ENCODE data around the gene PRKD2.
"Not testable (repeated sequence)": the region's sequence is repeated elsewhere in the genome, so short reads cannot be mapped to it uniquely, and the experiment has no call there.

Gene PRKD2

DNA sequence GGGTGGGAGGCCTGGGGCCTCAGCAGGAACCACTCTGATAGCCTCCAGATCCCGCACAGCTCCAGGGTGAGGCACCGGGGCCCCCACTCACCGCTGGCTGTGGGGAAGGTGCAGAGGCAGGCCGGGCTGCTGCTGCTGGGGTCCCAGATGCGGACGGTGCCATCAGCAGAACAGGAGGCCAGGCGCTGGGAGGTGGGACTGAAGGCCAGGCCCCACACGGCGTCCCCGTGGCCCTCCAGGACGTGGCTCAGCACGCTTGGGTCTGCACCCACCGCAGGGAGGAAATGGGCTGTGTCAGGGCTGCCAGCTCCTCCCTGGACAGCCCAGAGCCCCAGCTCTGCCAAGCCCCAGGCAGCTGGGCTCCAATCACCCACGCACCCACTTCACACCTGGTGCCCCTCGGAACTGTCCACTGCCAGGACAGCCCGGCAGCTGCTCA lies 6.1 kb upstream of the PRKD2 start:
- no peak for FAIRE-seq

DNA sequence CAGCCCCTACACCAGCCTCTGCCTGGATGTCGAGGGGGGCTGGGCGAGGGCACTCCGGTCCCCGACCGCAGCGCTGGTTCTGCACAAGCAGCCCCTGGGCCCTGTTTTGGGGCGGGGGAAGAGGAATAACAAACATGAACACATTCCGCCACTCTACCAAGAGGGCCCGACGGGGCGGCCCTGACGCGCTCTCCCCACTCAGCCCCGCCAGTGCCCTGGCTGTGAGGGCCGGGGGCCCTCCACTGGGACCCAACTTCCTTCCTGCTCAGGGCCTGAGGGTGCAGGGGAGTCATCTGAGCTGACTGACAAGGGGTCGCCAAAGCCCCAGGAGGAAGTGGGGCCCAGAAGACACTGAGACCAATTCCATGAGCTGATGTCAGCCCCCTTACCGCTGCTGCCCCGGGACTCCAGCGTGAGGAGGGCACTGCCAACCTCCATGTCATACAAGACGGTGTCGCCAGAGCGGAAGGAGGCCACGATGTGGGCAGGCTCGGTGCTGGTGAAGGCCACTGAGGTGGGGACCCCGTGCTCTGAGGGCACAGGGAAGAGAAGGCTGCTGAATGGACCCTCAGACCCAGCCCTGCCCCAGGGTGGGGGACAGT lies 5.6 kb upstream of the PRKD2 start:
- FAIRE-seq = no peak

DNA sequence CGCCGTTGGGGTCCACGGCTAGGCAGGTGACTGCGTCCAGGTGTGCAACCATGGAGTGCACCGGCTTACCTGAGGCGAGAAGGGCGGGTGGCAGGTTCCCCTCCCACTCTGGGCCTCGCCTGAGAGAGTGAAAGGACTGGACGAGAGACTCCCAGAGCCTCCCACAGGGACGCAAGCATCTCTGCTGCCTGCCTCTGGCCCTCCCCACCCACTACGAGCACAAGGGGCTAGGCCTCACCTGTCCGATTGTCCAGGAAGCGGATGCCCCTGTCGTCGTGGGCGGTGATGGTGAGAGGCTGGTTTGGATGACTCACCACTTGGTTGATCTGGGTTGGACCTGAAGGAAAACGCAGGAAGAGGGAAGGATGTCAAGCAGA lies 5.1 kb upstream of the PRKD2 start:
- FAIRE-seq = no peak

DNA sequence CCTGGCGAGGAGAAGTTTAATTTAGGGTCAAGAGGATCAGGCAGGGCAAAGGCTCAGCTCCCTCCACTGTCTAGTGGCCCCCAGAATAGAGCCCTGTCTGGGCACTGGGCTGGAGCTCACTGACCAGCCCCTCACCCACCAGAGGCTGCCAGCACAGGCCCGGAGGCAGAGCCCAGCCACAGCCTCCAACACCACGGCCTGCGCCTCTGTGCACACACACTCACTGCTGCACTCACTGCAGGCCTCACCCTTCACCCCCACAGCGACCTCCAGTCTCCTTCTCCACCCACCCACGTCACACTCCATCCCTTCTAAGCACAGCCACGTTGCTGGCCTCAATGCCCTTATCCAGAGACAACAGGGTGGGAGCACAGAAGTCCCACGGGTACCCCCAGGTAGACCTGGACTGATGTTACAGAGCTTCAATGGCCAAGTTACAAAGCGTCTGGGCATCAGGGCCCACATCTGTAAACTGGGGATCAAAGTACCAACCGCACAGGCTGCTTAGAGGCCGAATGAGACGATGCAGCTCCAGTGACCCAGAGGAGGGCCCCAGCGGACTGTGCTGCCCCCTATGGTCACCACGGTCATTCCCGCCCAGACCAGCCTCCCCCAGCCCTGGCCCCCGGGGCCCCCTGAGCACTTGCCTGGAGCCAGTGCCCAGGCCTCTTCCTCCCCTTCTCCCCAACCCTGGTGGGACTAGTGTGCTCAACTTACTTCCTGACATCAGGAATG lies 4.5 kb upstream of the PRKD2 start:
- no peak for FAIRE-seq

DNA sequence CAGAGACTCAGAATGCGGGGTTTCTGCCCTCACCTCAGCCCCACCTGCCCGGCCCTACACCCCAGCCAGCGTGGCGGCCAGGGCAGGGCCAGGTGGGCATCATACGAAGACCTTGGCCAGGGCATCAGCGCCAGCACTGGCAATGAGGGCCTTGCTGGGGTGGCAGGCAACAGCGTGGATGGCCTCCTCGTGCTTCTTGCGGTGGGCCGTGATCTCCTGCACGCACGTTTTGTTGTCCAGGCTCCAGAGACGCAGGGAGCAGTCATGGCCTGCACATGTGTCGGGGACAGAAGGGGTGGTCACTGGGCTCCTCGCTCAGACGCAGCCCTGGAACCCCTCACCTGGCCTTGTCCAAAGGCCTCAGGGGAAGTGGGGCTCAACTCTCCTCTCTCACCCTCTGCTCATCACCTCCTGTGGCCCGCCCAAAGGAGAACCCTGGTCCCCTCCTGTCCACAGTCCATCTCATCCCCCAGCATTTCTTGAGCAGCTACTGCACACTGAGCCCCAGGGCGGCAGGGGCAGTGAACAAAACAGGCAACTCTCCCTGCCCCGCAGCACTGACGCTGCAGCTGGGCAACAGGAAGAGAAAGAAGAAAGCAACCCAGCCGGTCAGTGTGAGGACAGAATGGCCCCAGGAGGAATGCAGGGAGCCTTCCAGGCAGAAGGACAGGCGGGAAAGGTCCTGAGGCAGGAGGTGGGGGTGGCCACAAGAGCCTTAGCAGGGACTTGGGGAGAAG lies 3.8 kb upstream of the PRKD2 start:
- FAIRE-seq = no peak

DNA sequence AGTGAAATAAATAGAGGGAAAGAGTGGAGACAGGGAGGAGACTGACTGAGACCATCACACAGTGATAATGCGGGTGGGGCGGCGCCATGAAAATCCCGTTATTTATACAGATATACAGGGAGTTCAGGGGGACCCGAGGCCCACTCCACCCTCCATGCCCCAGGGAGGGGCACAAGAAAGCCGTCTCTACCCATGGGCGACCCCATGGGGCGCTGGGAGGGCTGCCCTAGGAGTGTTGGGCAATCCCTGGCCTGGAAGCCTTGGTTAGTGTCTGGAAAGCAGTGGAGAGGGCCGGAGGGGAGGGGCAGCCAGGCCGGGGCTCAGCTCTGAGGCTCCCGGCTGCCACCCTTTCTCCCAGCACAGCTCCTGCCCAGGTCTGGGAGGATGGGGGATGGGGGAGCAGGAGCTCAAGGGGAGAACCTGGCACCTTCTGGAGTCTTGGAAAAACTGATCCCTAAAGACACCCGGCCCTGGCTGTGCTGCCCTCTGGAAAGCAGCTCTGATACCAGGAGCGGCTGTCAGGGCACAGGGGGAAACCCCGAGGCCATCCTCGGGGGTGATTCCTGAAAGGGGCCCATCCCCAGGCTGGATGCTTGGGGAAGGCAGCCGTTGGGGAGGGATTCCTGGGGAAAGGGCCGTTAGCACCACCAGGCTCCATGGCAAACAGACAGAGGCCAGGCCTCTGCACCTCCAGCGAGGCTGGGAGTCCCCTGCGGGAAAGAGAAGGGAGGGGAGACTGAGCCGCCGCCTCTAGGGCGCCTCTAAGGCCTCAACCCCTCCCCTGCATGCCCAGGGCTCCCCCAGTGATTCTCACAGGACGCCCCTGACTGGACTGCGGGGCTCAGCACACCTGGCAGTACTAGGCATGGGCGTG lies 3.0 kb upstream of the PRKD2 start:
- FAIRE-seq = no peak

DNA sequence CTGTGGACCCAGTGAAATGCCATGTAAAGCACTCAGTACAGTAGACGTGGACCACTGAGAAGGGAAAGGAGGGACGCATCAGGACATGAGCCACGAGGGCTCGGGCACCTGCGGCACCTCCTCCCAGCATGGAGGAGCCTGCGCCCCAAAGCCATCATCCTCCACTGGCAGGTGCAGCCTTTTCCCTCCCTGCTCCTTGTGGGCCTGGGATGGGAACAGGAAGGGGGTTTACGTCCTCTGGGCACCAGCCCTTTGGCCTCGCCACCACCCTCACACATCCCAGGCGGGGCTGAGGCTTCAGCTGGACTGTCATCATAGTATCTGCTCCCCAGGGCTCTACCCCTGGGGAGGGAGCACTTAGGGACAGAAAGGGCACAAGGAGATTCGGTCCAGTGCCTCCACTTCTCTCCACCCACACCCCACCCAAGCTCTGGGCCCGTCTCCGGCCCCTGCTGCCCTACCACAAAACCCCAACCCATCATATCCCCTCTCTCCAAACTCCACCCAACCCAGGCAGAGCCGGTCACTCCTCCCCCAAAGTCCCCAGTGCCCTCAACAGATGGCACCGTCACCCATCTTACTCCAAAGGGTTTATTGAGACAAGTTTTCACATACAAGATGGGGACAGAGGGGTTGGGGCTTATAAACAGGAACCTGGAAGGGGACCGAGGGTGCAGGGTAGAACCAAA lies 2.2 kb upstream of the PRKD2 start:
- FAIRE-seq = no peak

DNA sequence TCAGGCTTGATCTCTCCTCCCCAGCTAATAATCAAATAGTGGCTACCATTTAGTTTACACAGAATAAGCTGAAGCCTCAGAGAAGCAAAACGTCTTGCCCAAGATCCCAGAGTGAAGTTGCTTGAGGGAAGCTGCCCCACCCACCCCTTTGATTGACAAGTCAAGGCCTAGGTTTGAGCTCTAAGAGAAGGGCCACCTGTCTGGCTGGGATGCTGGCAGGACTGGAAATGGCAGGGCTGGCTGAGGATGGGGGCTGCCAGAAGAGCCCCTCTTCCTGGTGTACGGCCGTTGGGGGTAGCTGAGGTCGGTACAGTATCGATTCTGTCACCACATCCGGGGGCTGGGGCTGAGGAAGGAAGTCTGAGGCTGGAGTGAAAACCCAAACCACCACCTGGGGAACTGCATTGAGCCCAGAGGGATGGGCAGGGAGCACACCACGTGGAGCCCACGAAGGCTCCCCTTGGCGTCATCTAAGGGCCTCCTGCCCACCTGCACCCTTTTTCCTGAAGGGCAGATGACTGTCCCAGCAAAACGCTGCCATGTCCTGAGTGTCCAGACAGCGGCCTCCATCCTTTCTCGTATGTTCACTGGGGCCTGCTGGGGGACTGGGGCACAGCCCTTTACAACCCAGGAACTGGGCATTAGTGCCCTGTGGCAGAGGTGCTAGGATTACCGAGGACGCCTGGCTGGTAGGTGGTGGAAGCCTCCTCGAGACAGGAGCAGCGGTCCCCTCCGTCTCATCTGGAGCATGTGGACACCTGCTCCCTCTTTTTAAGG lies 1.4 kb upstream of the PRKD2 start:
- FAIRE-seq = no peak

DNA sequence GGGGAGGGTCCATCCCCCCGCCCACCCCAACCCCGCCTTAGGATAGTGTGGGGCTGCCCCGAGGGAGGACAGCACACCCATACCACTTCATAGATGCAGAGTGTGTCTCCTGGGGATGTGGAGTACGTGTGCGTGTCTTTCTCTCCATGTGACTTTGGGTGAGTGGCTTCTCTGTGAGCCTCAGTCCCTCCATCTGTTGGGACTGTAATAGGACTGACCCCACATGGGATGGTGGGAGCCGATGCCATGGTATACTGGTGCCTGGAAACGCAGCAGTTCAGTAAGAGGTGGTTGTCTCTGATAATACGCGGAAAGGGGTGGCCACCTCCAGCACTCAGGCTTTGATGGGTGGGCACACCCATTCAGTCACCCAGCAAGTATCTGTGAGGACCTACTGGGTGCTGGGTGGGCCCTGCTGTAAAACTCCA lies 816 bp upstream of the PRKD2 start:
- no peak for FAIRE-seq

DNA sequence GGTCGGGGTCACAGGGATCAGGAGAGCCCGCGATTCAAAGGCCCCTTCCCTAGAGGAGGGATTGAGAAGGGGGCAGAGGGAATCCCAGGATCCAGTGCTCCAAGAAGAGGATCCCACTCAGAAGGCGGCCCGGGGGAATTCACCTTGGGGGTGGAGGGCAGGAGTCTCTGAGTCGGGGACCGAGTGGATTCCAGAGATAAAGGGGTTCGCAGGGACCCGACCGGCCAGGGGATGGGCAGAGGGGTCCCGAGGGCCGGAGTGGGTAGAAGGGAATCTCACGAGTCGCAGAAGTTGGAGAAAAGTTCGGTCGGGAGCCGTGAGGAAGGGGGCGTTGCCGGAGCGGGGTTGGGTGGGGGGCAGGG lies 261 bp downstream of the PRKD2 start:
- no peak for FAIRE-seq

DNA sequence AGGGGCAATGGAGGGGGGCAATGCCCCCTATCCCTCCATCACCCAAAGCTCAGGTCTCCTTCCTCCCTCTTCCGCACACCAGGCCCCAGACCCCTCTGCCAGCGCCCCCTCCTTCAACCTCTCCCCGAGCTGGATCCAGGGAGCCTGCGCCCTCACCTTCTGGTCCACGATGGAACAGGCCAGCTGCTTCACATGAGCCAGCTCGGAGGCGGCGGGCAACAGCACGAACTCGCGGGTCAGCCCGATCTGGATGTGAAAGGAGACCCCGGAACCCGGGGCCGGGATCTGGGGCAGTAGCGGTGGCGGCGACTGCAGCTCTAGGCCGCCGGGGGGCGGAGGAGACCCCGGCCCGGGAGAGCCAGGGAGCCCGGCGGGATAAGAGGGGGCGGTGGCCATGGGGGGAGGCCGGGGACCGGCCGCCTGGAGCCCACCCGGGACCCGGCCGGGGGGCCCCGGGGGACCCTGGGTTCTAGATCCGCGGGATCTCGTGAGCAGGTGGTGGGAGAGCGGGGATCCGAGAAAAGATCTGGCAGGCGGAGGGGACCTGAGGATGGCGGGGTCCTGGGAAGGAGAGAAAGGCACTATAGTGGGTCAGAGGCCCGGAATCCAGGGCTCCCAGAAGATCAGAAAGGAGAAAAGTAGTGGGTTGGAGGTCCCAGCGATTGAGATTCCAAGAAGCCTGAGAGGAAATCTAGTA lies 791 bp downstream of the PRKD2 start:
- no peak for FAIRE-seq

DNA sequence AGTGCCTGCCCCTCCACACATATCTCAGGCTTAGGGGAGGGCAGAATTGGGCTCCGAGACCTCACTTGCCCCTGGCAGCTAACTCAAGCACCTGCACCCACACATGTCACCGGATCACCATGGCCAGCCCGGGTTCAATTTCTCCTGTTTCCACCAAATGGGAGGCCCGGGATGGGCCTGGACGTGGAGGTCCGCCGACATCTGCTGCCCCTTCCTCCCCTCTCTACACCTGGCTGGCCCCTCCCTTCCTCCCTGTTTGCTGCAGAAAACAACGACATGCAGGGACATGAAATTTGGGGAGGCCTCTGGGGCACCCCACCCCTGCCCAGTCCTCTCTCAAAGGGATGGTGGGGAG lies 1.3 kb downstream of the PRKD2 start:
- no peak for FAIRE-seq

DNA sequence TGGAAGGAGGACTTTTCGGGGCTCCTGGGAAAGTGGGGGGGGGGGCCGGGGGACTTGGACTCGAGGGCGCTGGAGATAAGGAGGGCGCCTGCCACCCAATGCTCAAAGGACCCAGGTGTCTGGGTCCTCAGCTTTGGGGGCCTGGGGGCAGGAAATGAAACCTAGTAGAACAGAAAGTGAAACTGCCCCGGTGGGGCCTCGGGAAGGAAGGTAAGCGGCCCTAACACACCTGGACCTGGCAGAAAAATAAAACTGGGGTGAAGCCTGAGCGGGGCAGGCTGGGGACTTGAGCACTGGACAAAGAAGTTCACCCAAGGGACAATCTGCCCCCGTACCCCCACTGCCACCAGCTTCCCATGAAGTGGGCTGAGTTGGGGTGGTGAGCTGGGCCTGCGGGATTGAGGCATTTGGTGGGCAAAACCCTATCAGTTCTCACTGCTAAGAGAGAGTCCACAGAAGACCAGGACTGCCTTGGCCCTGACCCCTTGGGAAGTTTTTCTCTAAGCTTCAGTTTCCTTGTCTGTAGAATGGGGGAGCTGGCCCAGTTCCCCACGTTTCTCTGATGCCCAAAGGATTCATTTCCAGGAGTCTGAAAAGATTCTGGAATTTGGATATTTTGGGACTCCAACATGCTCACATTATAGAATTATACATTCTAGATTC lies 2.3 kb downstream of the PRKD2 start:
- no peak for FAIRE-seq

DNA sequence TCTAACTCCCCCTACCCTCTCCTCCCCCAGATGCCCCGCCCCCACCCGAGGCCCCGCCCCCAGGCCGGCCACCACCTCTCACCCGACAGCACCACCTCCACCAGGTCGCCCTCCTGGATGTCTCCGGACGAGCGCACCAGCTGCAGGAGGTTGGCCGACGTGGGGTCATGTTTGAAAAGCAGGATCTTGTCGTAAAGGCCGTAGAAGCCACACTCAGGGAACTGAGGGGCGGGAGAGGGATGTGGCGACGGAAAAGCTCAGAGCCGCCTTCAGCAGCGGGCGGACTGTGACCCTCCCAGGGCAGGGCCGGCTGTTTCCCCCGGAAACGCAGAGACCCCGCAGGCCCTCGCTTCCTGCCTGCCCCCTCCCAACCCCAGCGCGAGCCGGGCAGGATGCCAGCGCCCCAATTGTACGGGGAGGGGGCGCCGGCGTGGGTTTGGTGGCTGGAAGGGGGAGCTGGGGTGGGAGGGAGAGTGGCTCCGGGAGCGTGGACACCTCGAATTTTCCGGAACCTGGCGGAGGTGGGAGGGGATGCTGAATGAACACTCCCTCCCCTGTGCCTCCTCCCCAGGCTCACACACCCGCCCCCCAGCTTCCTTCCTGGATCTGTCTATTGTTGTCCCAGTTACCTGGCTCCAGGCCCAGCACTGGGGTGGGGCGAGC lies 3.0 kb downstream of the PRKD2 start:
- no peak for FAIRE-seq

DNA sequence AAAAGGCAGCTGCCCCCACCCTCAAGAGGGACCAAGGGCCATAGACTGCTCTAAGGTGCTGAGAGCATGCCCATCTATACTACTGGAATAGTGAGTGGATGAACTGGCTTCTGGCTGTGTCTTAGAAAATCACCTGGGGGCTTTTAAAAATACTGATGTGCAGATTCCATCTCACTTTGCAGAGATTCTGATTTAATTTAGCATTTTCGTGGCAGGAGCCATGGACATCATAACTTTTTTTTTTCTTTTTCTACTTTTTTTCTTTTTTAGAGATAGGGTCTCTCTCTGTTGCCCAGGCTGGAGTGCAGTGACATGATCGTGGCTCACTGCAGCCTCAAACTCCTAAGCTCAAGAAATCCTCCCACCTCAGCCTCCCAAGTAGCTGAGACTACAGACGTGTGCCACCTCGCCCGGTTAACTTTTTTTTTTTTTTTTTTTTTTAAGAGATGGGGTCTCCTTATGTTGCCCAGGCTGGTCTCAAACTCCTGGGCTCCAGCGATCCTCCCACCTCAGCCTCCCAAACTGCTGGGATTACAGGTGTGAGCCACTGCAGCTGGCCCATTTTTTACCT lies 4.1 kb downstream of the PRKD2 start:
- FAIRE-seq = not testable (repeated sequence)

DNA sequence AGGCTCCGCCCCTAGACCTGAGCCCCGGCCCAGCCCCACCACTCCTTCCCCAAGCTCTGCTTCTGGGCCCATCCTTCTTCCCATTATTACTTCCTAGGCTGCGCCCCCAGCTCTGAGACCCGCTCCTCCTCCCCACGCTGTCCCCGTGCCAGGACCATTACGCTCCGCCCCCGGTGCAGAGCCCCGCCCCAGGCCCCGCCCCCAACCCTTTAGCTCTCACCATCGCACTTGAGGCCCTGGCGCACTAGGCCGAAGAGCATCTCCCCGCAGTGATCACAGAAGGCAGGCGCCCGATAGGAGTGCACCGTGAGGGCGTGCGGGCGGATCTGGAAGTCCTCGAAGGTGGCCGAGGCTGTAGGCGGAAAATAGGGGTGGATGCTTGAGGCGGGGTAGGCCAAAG lies 6.2 kb downstream of the PRKD2 start:
- no peak for FAIRE-seq

DNA sequence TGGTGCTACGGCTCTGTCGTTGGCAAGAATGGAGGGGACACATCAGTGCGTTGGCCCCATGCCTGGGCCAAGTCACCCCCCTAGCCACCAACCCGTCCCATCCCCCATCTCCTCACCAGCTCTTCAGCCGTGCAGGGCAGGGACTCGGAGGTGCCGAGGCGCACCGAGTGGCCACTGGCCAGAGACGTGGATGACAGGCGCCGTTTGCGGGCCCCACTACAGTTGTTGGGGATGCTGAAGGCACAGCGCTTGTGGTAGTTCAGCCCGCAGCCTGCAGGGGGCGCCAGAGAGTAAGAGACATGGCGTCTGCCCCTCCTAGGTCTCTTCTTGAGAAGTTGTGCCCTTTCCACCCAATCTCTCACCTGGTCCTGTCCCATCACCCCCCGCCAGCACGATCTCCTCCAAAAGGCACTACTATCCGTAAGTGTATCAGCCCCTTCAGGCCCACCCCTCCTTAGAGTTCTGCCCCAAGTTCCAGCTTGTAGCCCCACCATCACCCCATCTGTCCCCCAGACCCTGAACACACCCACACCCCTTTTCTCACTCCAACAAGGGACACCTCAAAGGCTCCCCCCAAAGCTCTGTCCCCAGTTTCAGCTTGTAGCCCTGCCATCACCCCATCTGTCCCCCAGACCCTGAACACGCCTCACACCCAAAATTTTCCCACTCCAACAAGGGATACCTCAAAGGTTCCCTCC lies 12.4 kb downstream of the PRKD2 start:
- FAIRE-seq = no peak

DNA sequence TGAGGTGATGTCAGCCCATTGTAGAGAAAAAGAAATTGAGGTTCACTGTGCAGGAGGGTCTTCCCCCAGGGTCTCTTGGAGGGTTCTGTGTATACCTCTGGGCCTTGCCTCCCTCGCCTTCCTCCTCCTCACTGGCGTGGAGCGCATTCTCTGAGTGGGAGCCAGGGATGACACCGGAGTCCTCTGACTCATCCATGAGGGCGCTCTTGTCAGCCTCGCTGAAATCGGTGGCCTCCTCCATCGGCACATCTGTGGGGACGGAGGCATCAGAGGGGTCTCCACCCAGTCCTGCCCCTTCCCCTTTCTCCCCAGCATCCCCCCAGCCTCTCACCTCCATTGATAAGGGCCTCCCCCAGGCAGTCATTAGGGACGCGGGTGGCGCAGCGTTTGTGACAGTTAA lies 16.2 kb downstream of the PRKD2 start:
- no peak for FAIRE-seq
